CD14-positive monocyte (primary cell): ENCODE measurements around the gene FKBP2. TPM values are rescaled to one million over a fixed set of nuclear protein-coding genes. Genes with fewer than 3 reads are reported as not detected.

Experiments
- DNase-seq, 3 donors: peaks; one replicate each; pipeline ENCODE4 v3.0.0-alpha.2; 2011 to 2022
- H2AFZ ChIP-seq: 2 replicates; pipeline ENCODE4 v1.6.0; 2012; ENCODE audit warnings: mild to moderate bottlenecking, low read depth, low read length, inconsistent platforms; ENCODE audit not compliant: insufficient read depth, poor library complexity, severe bottlenecking
- H3K27ac ChIP-seq, 2 donors: 1 replicate in 1 of 2; 2 replicates in 1 of 2; pipeline ENCODE4 v1.5.1; 2012 to 2013; ENCODE audit warnings: low read length in 2 of 2, control low read depth in 1 of 2, inconsistent platforms in 1 of 2, low read depth in 1 of 2, mild to moderate bottlenecking in 1 of 2
- H3K27me3 ChIP-seq, 2 donors: one replicate each; pipeline versions ENCODE4 v1.6.0 to v1.6.1; 2011 to 2013; ENCODE audit warnings: low read length in 2 of 2; ENCODE audit not compliant: control insufficient read depth in 2 of 2, insufficient read depth in 2 of 2
- H3K36me3 ChIP-seq, 2 donors: replicated peaks in 1 of 2; 1 replicate in 1 of 2; 2 replicates in 1 of 2; pipeline versions ENCODE4 v1.5.1 to v1.6.1; 2012 to 2013; ENCODE audit warnings: low read length in 2 of 2, control low read depth in 1 of 2, inconsistent platforms in 1 of 2, mild to moderate bottlenecking in 1 of 2; ENCODE audit not compliant: insufficient read depth in 2 of 2, control insufficient read depth in 1 of 2
- H3K4me1 ChIP-seq, 2 donors: 1 replicate in 1 of 2; 2 replicates in 1 of 2; pipeline versions ENCODE4 v1.5.1 to v1.6.1; 2012 to 2013; ENCODE audit warnings: low read length in 2 of 2, control low read depth in 1 of 2, inconsistent platforms in 1 of 2, mild to moderate bottlenecking in 1 of 2, moderate library complexity in 1 of 2; ENCODE audit not compliant: insufficient read depth in 2 of 2, control insufficient read depth in 1 of 2
- H3K4me2 ChIP-seq: replicated peaks from 2 replicates; pipeline ENCODE3; 2012; ENCODE audit warnings: low read length, moderate library complexity, mild to moderate bottlenecking; ENCODE audit not compliant: poor library complexity, severe bottlenecking; ENCODE audit errors: extremely low read depth
- H3K4me3 ChIP-seq, 3 experiments: fragments of 200-600 bp in 1 of 3; sonication (generic) in 1 of 3; replicated peaks in 1 of 3; 1 replicate in 2 of 3; 2 replicates in 1 of 3; pipeline ENCODE4 v1.5.1; 2011 to 2013; ENCODE audit warnings: low read length in 3 of 3, mild to moderate bottlenecking in 3 of 3, control low read depth in 2 of 3, low read depth in 2 of 3, inconsistent platforms in 1 of 3, moderate library complexity in 1 of 3
- H3K79me2 ChIP-seq: 2 replicates; pipeline ENCODE4 v1.6.0; 2012; ENCODE audit warnings: mild to moderate bottlenecking, control low read depth, inconsistent platforms, low read length, moderate library complexity; ENCODE audit not compliant: insufficient read depth
- H3K9ac ChIP-seq: 2 replicates; pipeline ENCODE4 v1.6.0; 2017; ENCODE audit warnings: low read length, mild to moderate bottlenecking; ENCODE audit not compliant: insufficient read depth, poor library complexity, severe bottlenecking
- H3K9me3 ChIP-seq, 2 donors: replicated peaks in 1 of 2; 1 replicate in 1 of 2; 2 replicates in 1 of 2; pipeline versions ENCODE4 v1.5.1 to v1.6.1; 2012 to 2013; ENCODE audit warnings: low read length in 2 of 2, control low read depth in 1 of 2; ENCODE audit not compliant: control insufficient read depth in 1 of 2, insufficient read depth in 1 of 2
- H4K20me1 ChIP-seq: 2 replicates; pipeline ENCODE4 v1.6.0; 2012; ENCODE audit warnings: mild to moderate bottlenecking, low read length, control low read depth, moderate library complexity; ENCODE audit not compliant: insufficient read depth
- H3K27ac Mint-ChIP-seq, 7 donors: one replicate each; pipeline ENCODE4 v1.8.0; 2020; ENCODE audit warnings: mild to moderate bottlenecking in 7 of 7, mixed read lengths in 7 of 7, moderate library complexity in 6 of 7, inconsistent platforms in 2 of 7
- H3K27me3 Mint-ChIP-seq, 3 donors: one replicate each; pipeline ENCODE4 v1.8.0; 2021 to 2022; ENCODE audit warnings: low read depth in 3 of 3, mild to moderate bottlenecking in 3 of 3, mixed read lengths in 3 of 3, moderate library complexity in 3 of 3, inconsistent platforms in 1 of 3
- H3K36me3 Mint-ChIP-seq, 2 donors: one replicate each; pipeline ENCODE4 v1.8.0; 2020; ENCODE audit warnings: mixed read lengths in 2 of 2, inconsistent platforms in 1 of 2, mild to moderate bottlenecking in 1 of 2
- H3K4me1 Mint-ChIP-seq: one replicate; pipeline ENCODE4 v1.8.0; 2020; ENCODE audit warnings: mild to moderate bottlenecking, mixed read lengths
- H3K4me3 Mint-ChIP-seq, 2 donors: one replicate each; pipeline ENCODE4 v1.8.0; 2020; ENCODE audit warnings: mild to moderate bottlenecking in 2 of 2, mixed read lengths in 2 of 2, moderate library complexity in 1 of 2
- H3K9me3 Mint-ChIP-seq, 7 donors: one replicate each; pipeline ENCODE4 v1.8.0; 2020 to 2022; ENCODE audit warnings: mixed read lengths in 7 of 7, mild to moderate bottlenecking in 6 of 7, moderate library complexity in 6 of 7, inconsistent platforms in 2 of 7
- CTCF ChIP-seq: fragments of 200-600 bp; IDR thresholded peaks from one replicate; pipeline ENCODE4 v1.8.0; 2022; ENCODE audit warnings: antibody characterized with exemption, mild to moderate bottlenecking
- WGBS: methylation state at CpG from one replicate; pipeline ENCODE4 v1.1.5; 2013; ENCODE audit warnings: missing lambda C conversion rate; ENCODE audit not compliant: insufficient coverage; 5-methylcytosine and 5-hydroxymethylcytosine counted together
- intact Hi-C, 2 donors: fragments of 100-400 bp; cut with micrococcal nuclease; formaldehyde crosslinking; loops; one replicate each; pipeline versions ENCODE4 v1.15.0 to v1.15.1; 2023
- polyA plus RNA-seq, 3 donors: library from polyadenylated mRNA; depleted of rRNA in 1 of 3; unstranded in 2 of 3; stranded (reverse) in 1 of 3; fragments of 300-500 nt in 2 of 3; fragments of >200 nt in 1 of 3; fragmentation: Illumina TruSeq in 2 of 3; gene quantifications; 1 replicate in 2 of 3; 2 replicates in 1 of 3; pipeline ENCODE4 v1.2.3, GENCODE V29; 2012 to 2021

FKBP2 gene
- polyA plus RNA-seq, 3 donors: 38.9 to 80.7 (median 71.1) TPM

GRCh38 chr11:64230171-64230984 is 10.5 kb upstream of the FKBP2 start, which contains the start of gene DNAJC4:
Gene DNAJC4, plus strand, starts transcription at chr11:64230548. Its CDS starts 307 bp downstream, at chr11:64230855.
- Histone ChIP-seq H2AFZ (peak within 1 kb of the TSS; percentile 71), H3K4me3 (peak within 1 kb of the TSS; percentile 67 to 83 (median 82)), H3K4me1 (peaks cover 53 to 73% of the 10 kb centered on the region in 2 donors), H3K27me3 (peaks cover 0 to 7% of the 10 kb centered on the region in 2 donors), H3K36me3 (no peaks in the 10 kb centered on the region), H3K79me2 (peaks cover 36% of the 10 kb centered on the region), H3K9ac (peak within 1 kb of the TSS; percentile 79), H3K27ac (peak within 1 kb of the TSS; percentile 88 to 89), H3K4me2 (peak within 1 kb of the TSS; percentile 98), H4K20me1 (peaks cover 1% of the 10 kb centered on the region), H3K9me3 (no peaks in the 10 kb centered on the region)
- peak within 1 kb of the TSS; percentile 87 to 96 (median 93) for H3K27ac Mint-ChIP-seq
- peak within 1 kb of the TSS; percentile 87 to 92 for H3K4me3 Mint-ChIP-seq
- under 1% methylated on average over 61 of the region's 62 CpGs for WGBS
- peaks cover 6 to 28% of the 10 kb centered on the region in 2 donors for H3K36me3 Mint-ChIP-seq
- TF ChIP-seq CTCF: no peak
- peak; percentile 69 to 84 (median 82) for DNase-seq
- peaks cover 0 to 8% (median 2%) of the 10 kb centered on the region in 7 donors for H3K9me3 Mint-ChIP-seq
- intact Hi-C loops: no loop called here
- peaks cover 51% of the 10 kb centered on the region for H3K4me1 Mint-ChIP-seq
- peaks cover 11 to 19% (median 16%) of the 10 kb centered on the region in 3 donors for H3K27me3 Mint-ChIP-seq

GRCh38 chr11:64230985-64231365 is 9.9 kb upstream of the FKBP2 start:
- peaks cover 0 to 7% of the 10 kb centered on the region in 2 donors for H3K27me3 ChIP-seq
- H3K79me2 ChIP-seq: peaks cover 30% of the 10 kb centered on the region
- H2AFZ ChIP-seq: peak overlapping the region; percentile 71
- Mint-ChIP-seq H3K4me3 (peak overlapping the region; percentile 87 to 92), H3K27me3 (peaks cover 11 to 21% (median 17%) of the 10 kb centered on the region in 3 donors), H3K36me3 (peaks cover 6 to 28% of the 10 kb centered on the region in 2 donors), H3K27ac (peak overlapping the region; percentile 87 to 96 (median 93)), H3K4me1 (peaks cover 53% of the 10 kb centered on the region), H3K9me3 (peaks cover 0 to 8% (median 2%) of the 10 kb centered on the region in 7 donors)
- no peaks in the 10 kb centered on the region for H3K9me3 ChIP-seq
- H4K20me1 ChIP-seq: no peaks in the 10 kb centered on the region
- peak; percentile 45 to 56 (median 50) for DNase-seq
- TF ChIP-seq CTCF: no peak
- peak overlapping the region; percentile 98 for H3K4me2 ChIP-seq
- H3K4me3 ChIP-seq: peak overlapping the region; percentile 67 to 83 (median 82)
- peak overlapping the region; percentile 79 for H3K9ac ChIP-seq
- peak overlapping the region; percentile 88 to 89 for H3K27ac ChIP-seq
- H3K4me1 ChIP-seq: peaks cover 50 to 73% of the 10 kb centered on the region in 2 donors
- WGBS: 0% methylated on average over 2 of the region's 8 CpGs
- intact Hi-C loops: no loop called here
- no peaks in the 10 kb centered on the region for H3K36me3 ChIP-seq
